ENCODE measurements around the gene SLC25A47. TPM values are rescaled to one million over a fixed set of nuclear protein-coding genes. Genes with fewer than 3 reads are reported as not detected.

SLC25A47 gene
- total and polyA plus RNA-seq, 2 of the 4 experiments (the other 2 are of a cell fraction), result not detected

- no peak overlapping the region for H3K4me3 ChIP-seq (ENCODE audit: insufficient read depth, low read depth, low read length)
- ATAC-seq (ENCODE audit: low read depth) (no peak), DNase-seq (no peak)
- H3K4me1 ChIP-seq (ENCODE audit: control insufficient read depth, insufficient read depth, low read length), result peaks cover 12% of the 10 kb centered on the region
- H4K8ac ChIP-seq (ENCODE audit: low read depth in 2 of 2, low read length in 2 of 2), result no peak overlapping the region
- no peak overlapping the region for H2AFZ ChIP-seq (replicated peaks; ENCODE audit: low read length, poor library complexity)
- no peak overlapping the region for H3K18ac ChIP-seq (ENCODE audit: low read depth, low read length)
- H4K5ac ChIP-seq (ENCODE audit: low read depth, low read length), result no peak overlapping the region
- no peak overlapping the region for H3K56ac ChIP-seq (ENCODE audit: extremely low read depth, insufficient read depth, low read length)
- intact Hi-C loops (cut with micrococcal nuclease) (no loop called here), dilution Hi-C loops (cut with HindIII; ENCODE audit: low sequenced_read_pairs, unreplicated experiment) (no loop called here), in situ Hi-C loops (cut with MboI; ENCODE audit: low sequenced_read_pairs) (no loop called here)
- peaks cover 42% of the 10 kb centered on the region for H4K20me1 ChIP-seq (ENCODE audit: insufficient read depth, low read length)
- no TSS peak for BruUV-seq (replicated peaks)
- no peak overlapping the region for H3K27ac ChIP-seq (ENCODE audit: insufficient read depth, low read length)
- no peak overlapping the region for H3K14ac ChIP-seq (replicated peaks; ENCODE audit: low read depth, low read length)
- POLR2A ChIA-PET (ENCODE audit: unreplicated experiment), result no interaction called here
- no CpG with 5 or more reads among the region's 9 CpGs for whole genome bisulfite sequencing, 2 experiments (ENCODE audit: extremely low coverage in 2 of 2, insufficient read length in 1 of 2)
- no peak overlapping the region for H3K23ac ChIP-seq (ENCODE audit: low read depth, low read length)
- no peak overlapping the region for H4K91ac ChIP-seq (ENCODE audit: insufficient read depth, low read depth, low read length)
- H2BK20ac ChIP-seq (ENCODE audit: low read depth, low read length), result no peak overlapping the region
- no peak overlapping the region for H2BK5ac ChIP-seq (ENCODE audit: low read depth, low read length, poor library complexity, severe bottlenecking)
- no peak overlapping the region for H3K4me2 ChIP-seq (ENCODE audit: low read depth, low read length)
- H3K9ac ChIP-seq (ENCODE audit: low read depth, low read length), result no peak overlapping the region
- peaks cover 3% of the 10 kb centered on the region; the same call in 1 of the 2 replicates for H3K9me1 ChIP-seq (ENCODE audit: insufficient read depth, low read length)
- H3K9me3 ChIP-seq (ENCODE audit: control insufficient read depth, insufficient read depth, low read length), result no peaks in the 10 kb centered on the region
- H2AK5ac ChIP-seq (ENCODE audit: low read depth, low read length), result no peak overlapping the region
- TF ChIP-seq MAZ (IDR thresholded peaks at IDR 0.05; ENCODE audit: borderline replicate concordance, low read depth, low read length) (no peak), SMC3 (IDR thresholded peaks at IDR 0.05; ENCODE audit: low read depth, low read length) (no peak), RFX5 (IDR thresholded peaks at IDR 0.05; ENCODE audit: low read depth, low read length) (no peak), BHLHE40 (IDR thresholded peaks at IDR 0.05; ENCODE audit: low read depth, low read length) (no peak), NFE2L2 (IDR thresholded peaks at IDR 0.05; ENCODE audit: low read depth, low read length) (no peak), CHD1 (IDR thresholded peaks at IDR 0.05; ENCODE audit: low read depth, low read length) (no peak), RCOR1 (IDR thresholded peaks at IDR 0.05; ENCODE audit: insufficient replicate concordance, low read length) (no peak), CEBPB (IDR thresholded peaks at IDR 0.05; ENCODE audit: low read depth, low read length) (no peak), ELK1 (IDR thresholded peaks at IDR 0.05; ENCODE audit: borderline replicate concordance, low read depth, low read length) (no peak), MXI1 (IDR thresholded peaks at IDR 0.05; ENCODE audit: borderline replicate concordance, low read depth, low read length) (no peak), RAD21 (IDR thresholded peaks at IDR 0.05; ENCODE audit: low read length) (no peak), MAFK (IDR thresholded peaks at IDR 0.05; ENCODE audit: low read depth, low read length) (no peak), POLR2A (IDR thresholded peaks at IDR 0.05; ENCODE audit: low read depth, low read length) (no peak), FOS (IDR thresholded peaks at IDR 0.05; ENCODE audit: low read depth, low read length) (no peak)
- TF ChIP-seq, protein P1, sequence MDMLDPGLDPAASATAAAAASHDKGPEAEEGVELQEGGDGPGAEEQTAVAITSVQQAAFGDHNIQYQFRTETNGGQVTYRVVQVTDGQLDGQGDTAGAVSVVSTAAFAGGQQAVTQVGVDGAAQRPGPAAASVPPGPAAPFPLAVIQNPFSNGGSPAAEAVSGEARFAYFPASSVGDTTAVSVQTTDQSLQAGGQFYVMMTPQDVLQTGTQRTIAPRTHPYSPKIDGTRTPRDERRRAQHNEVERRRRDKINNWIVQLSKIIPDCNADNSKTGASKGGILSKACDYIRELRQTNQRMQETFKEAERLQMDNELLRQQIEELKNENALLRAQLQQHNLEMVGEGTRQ (IDR thresholded peaks at IDR 0.05; ENCODE audit: low read depth, low read length), result no peak
- TF ChIP-seq, protein P2, sequence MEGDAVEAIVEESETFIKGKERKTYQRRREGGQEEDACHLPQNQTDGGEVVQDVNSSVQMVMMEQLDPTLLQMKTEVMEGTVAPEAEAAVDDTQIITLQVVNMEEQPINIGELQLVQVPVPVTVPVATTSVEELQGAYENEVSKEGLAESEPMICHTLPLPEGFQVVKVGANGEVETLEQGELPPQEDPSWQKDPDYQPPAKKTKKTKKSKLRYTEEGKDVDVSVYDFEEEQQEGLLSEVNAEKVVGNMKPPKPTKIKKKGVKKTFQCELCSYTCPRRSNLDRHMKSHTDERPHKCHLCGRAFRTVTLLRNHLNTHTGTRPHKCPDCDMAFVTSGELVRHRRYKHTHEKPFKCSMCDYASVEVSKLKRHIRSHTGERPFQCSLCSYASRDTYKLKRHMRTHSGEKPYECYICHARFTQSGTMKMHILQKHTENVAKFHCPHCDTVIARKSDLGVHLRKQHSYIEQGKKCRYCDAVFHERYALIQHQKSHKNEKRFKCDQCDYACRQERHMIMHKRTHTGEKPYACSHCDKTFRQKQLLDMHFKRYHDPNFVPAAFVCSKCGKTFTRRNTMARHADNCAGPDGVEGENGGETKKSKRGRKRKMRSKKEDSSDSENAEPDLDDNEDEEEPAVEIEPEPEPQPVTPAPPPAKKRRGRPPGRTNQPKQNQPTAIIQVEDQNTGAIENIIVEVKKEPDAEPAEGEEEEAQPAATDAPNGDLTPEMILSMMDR (conservative IDR thresholded peaks at IDR 0.05; ENCODE audit: low read depth, low read length), result no peak
- CTCF ChIA-PET, result interaction anchor here (0.7 kb wide), 1 partner anchor 81 kb away, joined by 3 read pairs; no protein-coding TSS in a partner anchor
- no peaks in the 10 kb centered on the region for H3K27me3 ChIP-seq (ENCODE audit: control insufficient read depth, insufficient read depth, low read length)
- peaks cover 39% of the 10 kb centered on the region; the same call in 1 of the 2 replicates for H3K36me3 ChIP-seq (ENCODE audit: control insufficient read depth, insufficient read depth, low read length)
- peaks cover 14 to 76% of the 10 kb centered on the region in 2 experiments for H3K79me1 ChIP-seq (ENCODE audit: low read depth in 1 of 2, low read length in 2 of 2)
- H3K4ac ChIP-seq (ENCODE audit: low read depth, low read length), result no peak overlapping the region; the same call in 1 of the 2 replicates
- H2AK9ac ChIP-seq (replicated peaks; ENCODE audit: low read depth, low read length, poor library complexity), result no peak overlapping the region
- H2BK120ac ChIP-seq (ENCODE audit: low read depth, low read length), result no peak overlapping the region
- no peak overlapping the region for H2BK15ac ChIP-seq (ENCODE audit: low read depth, low read length)
Measured at GRCh38 chr14:100296106-100296651, 27.0 kb upstream of the SLC25A47 start.
